HG03457 (cell line): ENCODE data around the gene SENP1.
A peak's percentile ranks its signal among the peaks of the same experiment; 100 is the strongest.
"Not testable (repeated sequence)": the region's sequence is repeated elsewhere in the genome, so short reads cannot be mapped to it uniquely, and the experiment has no call there.

Experiments
- ATAC-seq: cut with Tn5 transposase; IDR thresholded peaks from one replicate; pipeline ENCODE4 v1.9.1; 2021; ENCODE audit warnings: moderate number of reproducible peaks; ENCODE audit not compliant: unreplicated experiment

The SENP1 gene

DNA sequence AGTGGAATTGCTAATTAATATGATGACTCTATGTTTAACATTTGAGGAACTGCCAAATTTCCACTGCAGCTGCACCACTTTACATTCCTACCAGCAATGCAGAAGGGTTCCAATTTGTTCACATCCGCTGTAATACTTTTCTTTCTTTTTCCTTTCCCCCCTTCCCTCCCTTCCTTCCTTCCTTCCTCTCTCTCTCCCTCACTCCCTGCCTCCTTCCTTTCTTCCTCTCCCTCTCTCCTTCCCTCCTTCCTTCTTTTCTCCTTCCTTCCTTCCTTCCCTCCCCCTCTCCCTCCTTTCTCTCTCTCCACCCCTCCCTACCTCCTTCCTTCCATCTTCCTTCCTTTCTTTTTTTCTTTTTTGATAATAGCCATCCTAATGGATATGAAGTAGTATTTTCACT lies 10.1 kb upstream of the SENP1 start:
- ATAC-seq = no peak

DNA sequence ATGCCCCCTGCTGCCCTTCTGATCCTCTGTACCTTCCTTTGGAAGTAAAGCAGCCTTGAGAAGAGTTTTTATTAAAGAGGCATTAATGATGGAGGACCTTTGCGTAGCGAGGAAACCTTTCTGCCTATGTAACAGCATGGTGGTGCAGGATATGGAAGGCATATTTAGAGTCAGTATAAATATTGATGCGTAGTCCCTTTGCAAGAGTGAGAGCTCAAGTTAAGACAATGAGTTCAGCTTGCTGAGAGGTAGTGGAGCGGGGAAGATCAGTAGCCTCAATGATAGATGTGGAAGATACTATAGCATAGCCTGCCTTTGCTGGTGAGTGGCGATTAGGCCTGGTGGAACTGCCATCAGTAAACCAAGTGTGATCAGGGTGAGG lies 5.4 kb upstream of the SENP1 start:
- ATAC-seq = not testable (repeated sequence)

GRCh38 chr12:48110691-48111311 lies 4.9 kb upstream of the SENP1 start:
- no peak for ATAC-seq

GRCh38 chr12:48109424-48109823 lies 3.5 kb upstream of the SENP1 start:
- no peak for ATAC-seq

GRCh38 chr12:48106681-48107613 lies 1.1 kb upstream of the SENP1 start:
- no peak for ATAC-seq

DNA sequence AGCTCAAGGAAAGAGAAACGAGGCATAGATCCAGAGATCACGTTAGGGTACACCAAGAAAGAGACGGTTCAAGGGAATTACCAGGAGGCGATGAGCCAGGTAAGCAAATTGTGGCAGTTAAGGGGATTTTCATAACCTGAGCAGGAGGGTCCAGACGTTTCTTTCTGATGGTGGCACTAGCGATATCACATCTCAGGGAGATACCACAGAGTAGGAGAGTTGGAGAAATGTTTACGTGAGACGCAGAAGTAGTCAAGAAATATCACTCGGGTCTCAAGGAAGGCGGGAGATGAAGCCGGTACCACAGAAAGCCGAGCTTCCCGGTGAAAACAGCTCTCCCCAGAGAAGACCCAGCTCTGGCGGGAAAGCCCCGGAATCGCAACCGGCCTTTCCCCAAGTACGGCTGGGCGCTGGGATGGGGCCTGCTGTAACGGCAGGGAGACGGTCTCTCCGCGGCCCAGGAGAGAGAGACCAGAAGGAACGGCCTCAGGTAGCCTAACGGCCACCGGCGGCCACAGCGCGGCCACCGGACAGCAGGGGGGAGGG lies 485 bp downstream of the SENP1 start:
- ATAC-seq = peak; percentile 22

GRCh38 chr12:48104531-48104930 lies 1.3 kb downstream of the SENP1 start:
- no peak for ATAC-seq

DNA sequence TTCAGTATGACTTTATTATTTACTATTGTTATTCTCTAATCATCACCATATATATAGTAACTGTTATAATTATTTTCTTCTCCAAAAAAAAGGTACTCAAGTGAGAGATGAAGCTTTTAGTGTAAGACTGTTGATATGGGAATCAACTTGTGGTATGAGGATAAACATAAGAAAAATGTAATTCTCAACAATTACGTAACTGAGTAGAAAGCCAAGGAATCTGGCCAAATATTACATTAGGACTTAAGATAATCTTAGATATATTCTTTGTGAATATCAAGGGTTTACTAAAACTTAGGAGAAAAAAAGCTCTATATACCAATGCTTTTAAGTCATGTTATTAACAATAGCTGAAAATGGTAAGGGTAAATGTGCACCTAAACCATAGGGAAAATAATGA lies 13.3 kb downstream of the SENP1 start:
- no peak for ATAC-seq

DNA sequence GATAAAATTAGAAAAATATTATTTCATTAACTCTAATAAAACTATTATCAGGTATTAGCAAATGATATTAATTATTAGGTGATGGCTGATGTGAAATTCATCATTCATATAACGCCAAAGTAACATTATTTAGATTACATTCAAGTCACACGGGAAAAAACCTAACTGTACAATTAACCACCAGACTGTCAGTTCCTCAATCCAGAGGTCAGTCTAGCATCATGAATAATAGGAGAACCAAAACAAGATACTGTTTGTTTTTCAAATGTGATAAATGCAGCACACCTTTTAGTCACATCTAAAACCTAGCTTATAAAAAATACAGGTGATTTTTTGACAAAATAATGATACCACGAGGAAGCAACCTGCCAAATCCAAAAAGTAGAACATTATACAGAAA lies 19.6 kb downstream of the SENP1 start:
- ATAC-seq = no peak

- ATAC-seq = no peak
These were observed 20.9 kb downstream of the SENP1 start for GRCh38 chr12:48084841-48085460.

- no peak for ATAC-seq
These were observed 21.8 kb downstream of the SENP1 start for GRCh38 chr12:48084066-48084465.

DNA sequence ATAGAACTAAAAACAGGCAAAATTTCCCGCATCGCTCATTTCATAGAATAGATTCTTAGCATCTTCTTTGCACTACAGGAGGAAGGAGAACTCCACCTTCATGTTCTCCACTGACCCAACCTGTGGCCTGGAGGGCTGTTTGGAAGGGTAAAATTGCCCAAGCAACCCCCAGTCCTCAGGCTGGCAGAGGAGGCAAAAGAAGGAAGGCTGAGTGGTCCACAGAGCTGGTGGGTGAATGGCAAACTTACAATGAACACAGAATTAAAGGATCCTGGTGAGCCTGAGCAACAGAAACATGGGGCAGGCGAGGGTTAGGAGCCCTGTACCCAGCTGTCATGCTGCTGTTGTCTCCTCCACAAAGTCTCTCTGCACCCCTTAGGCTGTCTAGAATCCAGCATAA lies 25.1 kb downstream of the SENP1 start:
- ATAC-seq = no peak

DNA sequence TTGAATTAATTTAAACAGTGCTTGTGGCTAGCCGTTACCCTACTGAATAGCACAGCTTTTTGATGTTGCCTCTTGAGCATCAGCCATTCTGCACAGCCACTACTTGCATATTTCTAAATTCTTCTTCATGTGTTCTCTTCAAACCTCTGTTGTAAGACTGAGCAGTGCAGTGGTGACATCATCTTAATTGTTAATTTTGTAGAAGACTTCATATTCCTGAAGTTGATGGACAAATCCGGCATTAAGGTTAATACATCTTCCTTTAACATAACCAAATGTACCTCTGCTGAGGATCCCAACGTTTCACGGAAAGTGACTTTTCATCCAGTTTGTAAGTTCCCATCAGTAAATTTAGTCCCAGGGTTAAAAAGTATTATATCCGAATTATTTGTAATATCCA lies 25.6 kb downstream of the SENP1 start:
- no peak for ATAC-seq

DNA sequence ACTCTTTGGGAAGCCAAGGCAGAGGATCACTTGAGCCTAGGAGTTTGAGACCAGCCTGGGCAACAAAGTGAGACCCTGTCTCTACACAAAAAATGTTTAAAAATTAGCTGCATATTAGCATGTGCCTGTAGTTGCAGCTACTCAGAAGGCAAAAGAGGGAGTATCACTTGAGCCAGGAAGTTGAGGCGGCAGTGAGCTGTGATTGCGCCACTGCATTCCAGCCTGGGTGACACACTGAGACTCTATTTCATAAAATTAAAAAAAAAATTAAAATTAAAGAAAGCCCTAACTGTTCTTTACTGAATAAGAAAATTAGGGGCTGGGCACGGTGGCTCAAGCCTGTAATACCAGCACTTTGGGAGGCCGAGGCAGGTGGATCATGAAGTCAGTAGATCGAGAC lies 27.0 kb downstream of the SENP1 start:
- no peak for ATAC-seq

DNA sequence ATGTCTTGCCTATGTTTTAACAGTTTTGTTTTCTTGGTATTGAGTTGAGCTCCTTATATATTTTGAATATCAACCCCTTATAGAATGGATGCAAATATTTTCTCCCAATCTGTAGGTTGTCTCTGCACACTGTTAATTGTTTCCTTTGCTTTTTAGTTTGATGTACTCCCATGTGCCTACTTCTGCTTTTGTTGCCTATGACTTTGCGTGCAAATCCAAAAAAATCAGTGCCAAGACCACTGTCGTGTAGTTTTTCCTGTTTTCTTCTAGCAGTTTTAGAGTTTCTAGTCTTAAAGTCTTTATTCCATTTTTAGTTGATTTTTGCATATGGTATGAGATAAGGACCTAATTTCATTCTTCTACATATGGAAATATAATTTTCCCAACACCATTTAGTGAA lies 28.8 kb downstream of the SENP1 start:
- no peak for ATAC-seq

GRCh38 chr12:48075832-48076231 lies 30.0 kb downstream of the SENP1 start:
- ATAC-seq = no peak

- ATAC-seq = no peak
These were observed 31.6 kb downstream of the SENP1 start for GRCh38 chr12:48074266-48074665.

DNA sequence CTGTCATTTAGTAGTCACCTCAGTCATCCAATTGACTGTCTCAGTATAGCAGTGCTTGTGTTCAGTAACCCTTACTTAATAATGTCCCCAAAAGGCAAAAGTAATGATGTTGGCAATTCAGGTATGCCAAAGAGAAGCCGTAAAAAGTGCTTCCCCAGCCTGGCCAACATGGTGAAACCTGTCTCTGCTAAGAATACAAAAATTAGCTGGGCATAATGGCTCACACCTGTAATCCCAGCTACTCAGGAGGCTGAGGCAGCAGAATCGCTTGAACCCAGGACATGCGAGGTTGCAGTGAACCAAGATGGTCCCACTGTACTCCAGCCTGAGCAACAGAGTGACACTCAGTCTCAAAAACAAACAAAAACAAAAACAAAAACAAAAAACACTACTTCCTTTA lies 33.6 kb downstream of the SENP1 start:
- no peak for ATAC-seq

DNA sequence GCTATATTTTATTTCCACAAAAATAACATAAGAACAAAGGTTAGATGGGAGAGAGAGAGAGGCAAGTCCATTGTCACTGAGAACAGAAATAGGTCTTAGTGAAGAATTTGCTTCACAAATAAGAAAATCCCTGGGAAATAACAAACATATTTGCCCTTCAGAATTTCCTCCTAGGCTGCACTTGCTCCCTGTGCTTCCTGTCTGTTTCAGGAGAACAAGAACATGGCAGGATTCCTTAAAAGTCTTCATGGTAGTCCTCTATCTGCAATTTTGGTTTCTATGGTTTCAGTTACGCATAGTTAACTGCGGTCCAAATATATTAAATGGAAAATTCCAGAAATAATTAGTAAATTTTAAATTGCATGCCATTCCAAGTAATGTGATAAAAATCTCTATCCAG lies 34.1 kb downstream of the SENP1 start:
- no peak for ATAC-seq

DNA sequence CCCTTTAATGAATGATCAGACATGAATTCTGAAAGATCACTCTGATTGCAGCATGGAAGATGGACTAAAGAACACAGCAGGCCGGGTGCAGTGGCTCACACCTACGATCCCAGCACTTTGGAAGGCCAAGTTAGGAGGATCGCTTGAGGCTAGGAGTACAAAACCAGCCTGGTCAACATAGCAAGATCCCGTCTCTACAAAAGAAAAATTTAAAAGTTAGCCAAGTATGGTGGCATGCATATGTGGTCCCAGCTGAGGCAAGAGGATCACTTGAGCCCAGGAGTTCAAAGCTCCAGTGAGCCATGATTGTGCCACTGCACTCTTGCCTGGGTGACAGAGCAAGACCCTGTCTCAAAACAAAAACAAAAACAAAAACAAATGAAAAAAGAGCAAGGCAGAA lies 35.1 kb downstream of the SENP1 start:
- no peak for ATAC-seq

DNA sequence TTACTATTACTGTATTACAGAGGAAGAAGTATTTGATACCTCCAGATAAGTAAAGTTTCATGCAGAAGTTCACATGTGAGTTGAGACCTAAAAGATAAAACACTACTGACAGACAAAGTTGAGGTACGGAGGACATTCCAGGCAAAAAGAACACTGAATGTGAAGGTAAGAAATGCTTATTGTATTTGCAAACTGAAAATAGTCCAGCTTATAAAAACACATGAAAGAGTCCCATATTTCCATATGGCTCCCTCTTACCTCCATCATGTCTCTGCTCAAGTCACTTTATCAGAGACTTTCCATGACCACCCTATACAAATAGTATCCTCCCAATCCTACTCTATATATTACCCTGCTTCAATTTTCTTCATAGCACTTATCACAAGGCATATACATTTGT lies 35.8 kb downstream of the SENP1 start:
- ATAC-seq = no peak

DNA sequence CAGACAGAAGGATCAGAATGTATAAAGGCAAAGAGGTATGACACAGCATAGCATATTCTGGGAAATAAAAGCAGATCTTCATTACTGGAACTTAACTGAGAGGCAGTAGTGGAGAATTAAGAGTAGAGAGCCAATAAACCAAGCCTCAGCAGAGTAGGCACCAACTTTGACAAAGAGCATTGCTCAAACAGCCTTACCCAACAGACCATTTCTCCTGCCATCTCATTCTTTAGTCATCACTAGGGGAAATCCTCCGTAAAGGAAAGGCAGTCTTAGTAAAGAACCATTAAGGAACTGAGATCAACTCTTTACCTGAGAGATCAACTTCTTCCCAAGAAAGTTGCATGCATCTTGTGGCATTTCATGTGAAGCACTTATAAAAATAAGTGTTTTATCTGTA lies 36.6 kb downstream of the SENP1 start:
- ATAC-seq = no peak
